ENCODE data around the gene MS4A15.

The MS4A15 gene

GRCh38 chr11:60777572-60777971 is 20.9 kb downstream of the MS4A15 start:
- no peak for DNase-seq (ENCODE audit: low spot score)

DNA sequence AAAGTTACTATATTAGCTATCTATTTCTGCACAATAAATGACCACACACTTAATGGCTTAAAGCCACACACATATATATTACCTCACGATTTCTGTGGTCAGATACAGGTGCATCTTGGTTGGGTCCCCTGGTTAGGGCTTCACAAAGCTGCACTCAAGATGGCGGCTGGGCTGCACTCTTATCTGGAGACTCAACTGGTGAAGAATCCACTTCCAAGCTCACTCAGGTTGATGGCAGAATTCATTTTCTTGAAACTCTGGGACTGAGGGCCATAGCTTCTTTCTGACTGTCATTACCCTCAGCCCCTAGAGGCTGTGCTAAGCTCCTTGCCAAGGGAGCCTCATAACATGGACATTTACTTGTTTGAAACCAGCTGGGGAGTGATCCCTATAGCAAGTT is 23.4 kb downstream of the MS4A15 start:
- DNase-seq (ENCODE audit: low spot score), result no peak

GRCh38 chr11:60780774-60781173 is 24.1 kb downstream of the MS4A15 start:
- no peak for DNase-seq (ENCODE audit: low spot score)

DNA sequence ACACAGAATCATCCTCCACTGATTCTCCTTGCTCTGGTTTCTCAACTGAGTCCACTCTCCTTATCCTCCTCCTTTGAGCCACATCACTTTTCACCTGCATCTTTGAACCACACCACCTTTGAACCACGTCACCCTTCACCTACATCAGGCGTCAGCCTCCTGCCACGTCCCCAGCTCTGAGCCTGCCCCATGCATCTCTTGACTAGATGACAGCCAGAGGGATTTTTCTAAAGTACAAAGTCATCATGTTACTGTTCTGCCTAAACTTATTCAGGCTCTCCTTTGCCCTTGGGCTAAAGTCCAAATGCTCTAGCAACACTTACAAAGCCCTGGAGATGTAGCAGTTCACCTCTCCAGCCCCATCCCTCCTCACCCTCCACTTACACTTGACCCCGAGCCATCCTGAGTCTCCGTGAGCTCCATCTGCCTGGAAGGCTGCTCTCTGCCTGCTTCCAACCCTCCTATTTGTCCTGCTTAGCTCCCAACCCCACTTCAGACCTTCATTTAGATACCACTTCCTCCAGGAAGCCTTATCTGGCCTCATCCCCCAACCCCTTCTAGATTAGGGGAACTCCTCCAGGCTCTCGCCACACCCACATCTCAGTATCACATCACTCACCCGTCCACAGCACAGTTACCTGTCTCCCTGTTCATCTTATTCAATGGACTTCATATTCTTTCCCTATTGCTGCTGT is 24.8 kb downstream of the MS4A15 start:
- DNase-seq (ENCODE audit: low spot score), result no peak

DNA sequence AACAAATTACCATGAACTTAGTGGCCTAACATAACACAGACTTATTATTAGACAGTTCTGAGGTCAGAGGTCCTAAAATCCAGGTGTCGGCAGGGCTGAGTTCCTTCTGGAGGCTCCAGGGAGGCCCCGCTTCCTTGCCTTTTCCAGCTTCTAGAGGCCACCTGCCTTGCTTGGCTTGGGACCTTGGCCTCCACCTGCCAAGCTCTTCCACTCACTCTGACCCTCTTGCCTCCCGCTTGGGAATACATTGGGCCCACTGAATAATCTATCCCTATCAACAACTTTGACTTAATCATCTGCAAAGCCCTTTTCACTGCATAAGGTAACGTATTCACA is 25.3 kb downstream of the MS4A15 start:
- DNase-seq (ENCODE audit: low spot score), result no peak

- DNase-seq (ENCODE audit: low spot score), result no peak
Measured at GRCh38 chr11:60782393-60783140, 25.9 kb downstream of the MS4A15 start.

GRCh38 chr11:60783141-60783484 is 26.4 kb downstream of the MS4A15 start:
- no peak for DNase-seq (ENCODE audit: low spot score)

DNA sequence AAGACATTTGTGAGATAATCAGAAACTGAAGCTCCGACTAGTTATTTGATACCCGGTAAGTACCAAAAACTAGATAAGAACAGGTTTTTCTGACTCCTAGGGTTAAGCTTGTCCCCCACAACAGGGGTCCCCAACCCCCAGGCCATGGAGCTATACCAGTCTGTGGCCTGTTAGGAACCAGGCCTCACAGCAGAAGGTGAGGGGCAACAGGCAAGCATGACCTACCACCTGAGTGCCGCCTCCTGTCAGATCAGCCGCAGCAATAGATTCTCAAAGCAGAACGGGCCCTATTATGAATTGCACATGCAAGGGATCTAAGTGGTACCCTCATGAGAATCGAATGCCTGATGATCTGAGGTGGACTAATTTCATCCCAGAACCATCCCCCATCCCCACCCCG is 27.2 kb downstream of the MS4A15 start:
- DNase-seq (ENCODE audit: low spot score), result no peak

DNA sequence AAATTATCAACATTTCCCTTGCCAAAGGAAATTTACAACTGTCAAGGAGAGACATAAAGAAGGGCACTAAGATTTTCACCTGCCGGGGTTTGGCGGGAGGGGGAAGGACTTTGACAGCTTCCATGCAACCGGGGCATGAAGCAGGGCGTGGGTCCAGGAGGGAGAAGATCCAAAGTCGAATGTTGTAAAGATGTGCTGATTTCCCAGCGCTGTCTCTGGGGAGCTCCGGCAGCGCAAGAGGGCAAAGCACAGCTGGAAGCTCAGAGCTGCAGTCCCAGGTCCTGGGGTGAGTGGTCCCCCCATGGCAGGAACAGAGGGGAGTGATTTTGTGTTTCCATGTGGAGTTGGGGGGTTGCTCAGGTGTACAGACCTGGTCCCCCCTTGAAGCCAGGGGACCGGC is 28.5 kb downstream of the MS4A15 start, which contains the start of gene MS4A10:
Gene MS4A10 (plus strand): TSS at position 198 of the 400 bp plus-strand sequence. CDS start 5,003 bp downstream, outside the sequence.
- DNase-seq (ENCODE audit: low spot score), result no peak

DNA sequence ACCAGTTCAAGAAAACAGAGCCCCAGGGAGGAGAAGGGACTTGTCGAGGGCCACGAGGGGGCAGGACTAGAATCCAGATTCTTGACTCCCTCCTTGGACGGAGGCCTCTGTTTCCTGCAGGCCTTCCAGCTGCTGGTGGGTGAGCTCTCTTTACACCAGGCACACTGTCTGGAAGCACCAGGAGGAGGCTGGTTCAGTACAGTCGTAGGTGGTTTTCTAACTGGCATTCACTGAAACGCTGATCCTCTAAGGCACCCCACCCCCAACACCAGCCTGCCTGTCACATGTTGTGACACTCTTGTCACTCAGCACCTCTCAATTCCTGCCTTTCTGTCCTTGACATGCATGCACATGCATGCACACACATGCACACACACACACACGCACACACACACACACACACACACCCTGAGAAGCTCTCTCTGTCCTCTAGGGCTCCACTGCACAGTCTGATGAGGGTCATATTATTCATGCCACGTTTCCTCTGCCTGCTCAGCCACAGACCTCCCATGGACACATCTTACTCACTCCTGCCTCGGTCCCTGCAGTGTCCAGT is 29.2 kb downstream of the MS4A15 start:
- DNase-seq (ENCODE audit: low spot score), result no peak

DNA sequence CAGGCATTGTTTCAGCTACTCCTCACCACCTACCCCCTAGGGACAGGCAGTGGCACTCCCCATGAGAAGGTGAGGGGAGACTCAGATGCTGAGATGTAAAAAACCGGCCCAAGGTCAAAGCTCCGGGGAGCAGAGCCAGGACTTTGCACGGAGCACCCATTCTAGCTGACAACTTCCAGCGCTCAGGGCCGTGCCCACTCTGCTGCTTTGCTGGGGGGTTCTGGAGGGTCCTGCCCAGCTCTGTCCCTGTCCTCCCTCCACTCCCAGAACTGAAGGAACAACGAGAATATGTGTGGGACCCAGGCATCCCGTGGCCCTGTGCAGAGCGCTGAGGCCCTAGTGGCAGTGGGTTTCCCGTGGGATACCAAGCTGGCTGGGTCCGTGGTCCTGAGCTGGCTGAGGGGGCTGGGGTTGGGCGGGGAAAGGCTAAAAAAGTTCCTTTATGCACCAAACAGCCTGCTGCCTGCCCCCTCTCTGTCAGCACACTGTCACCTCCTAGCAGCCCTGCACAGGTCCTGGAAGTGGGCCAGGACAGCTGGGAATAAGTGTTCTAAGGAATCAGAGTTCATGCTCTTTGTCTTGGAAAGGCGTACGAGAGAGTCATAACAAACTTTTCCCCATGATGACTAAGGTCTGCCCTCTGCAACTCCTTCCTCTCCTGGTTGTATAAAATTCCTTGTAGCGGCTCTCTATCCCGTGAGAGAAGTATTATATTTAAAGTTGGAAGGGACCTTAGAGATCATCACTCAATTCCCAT is 30.3 kb downstream of the MS4A15 start:
- DNase-seq (ENCODE audit: low spot score), result no peak

DNA sequence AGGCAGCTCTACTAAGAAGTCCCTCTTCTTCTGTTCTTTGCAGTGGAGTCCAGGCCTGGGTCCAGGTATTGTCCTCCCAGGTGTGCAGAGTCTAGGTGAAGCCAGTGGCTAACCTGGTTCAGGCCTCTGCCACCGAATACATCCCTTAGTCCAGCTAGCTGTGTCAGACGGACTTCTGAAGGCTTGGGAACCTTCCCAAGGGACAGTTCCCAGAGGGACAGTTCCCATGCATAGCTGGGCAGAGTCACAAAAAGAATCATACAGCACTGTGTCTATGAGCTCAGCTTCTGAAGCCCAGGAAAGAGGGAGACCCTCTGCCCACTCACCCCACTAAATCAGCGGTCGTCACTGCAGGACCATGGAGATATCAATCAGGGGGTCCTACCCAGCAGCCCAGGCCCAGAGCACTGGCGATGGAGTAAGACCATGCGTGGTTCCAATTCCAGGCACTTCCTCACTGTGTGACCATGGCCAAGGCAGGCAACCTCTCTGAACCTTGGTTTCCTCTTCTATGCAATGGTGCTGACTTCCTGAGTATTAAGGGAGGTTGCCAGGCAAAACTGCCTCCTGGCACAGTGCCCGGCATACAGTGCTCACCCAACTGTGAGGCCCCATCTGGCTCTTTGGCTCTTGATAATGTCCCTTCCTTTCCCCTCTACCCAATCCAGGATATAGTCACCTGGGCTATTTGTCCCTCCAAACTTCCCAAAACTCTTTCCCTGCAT is 31.9 kb downstream of the MS4A15 start:
- no peak for DNase-seq (ENCODE audit: low spot score)

- no peak for DNase-seq (ENCODE audit: low spot score)
Measured at GRCh38 chr11:60790726-60791125, 34.1 kb downstream of the MS4A15 start.

- no peak for DNase-seq (ENCODE audit: low spot score)
Measured at GRCh38 chr11:60791153-60791933, 34.7 kb downstream of the MS4A15 start.

GRCh38 chr11:60792521-60792920 is 35.9 kb downstream of the MS4A15 start:
- DNase-seq (ENCODE audit: low spot score), result no peak

DNA sequence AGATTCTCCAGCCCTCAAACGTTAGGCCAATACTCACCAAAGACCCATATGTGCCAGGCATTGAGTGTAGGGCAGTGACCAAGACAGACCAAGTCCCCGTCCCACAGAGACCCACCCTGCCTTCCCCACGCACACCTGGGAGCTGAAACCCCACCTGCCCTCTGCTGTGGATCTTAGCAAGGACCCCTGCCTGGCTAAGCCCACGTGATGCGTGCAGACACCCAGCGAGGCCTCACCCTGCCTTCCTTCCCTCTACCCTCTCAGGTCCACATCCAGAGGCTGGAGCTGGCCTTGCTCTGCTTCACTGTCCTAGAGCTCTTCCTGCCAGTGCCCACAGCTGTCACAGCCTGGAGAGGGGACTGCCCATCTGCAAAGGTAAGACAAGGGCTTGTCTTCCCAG is 38.6 kb downstream of the MS4A15 start:
- DNase-seq (ENCODE audit: low spot score), result no peak

GRCh38 chr11:60797846-60798630 is 41.4 kb downstream of the MS4A15 start:
- DNase-seq (ENCODE audit: low spot score), result no peak

GRCh38 chr11:60798631-60799030 is 42.0 kb downstream of the MS4A15 start:
- no peak for DNase-seq (ENCODE audit: low spot score)

DNA sequence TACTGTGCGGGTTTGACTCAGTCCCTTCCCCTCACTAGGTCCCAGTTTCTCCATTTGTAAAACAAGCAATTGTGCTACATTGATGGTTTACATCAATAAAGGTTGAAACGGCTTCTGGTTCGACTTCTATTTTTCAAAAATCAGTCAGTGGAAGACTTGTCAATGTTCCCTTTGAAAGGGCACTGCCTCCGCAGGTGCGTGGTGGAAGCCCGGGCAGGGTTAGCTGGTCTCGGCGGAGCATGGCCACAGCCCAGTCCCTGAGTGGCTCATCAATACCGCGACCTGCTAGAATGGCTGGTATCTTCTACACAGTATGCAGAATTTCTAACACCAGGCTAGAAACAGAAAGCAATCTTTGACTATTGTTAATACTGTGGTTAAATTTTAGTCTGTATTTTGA is 44.5 kb downstream of the MS4A15 start:
- DNase-seq (ENCODE audit: low spot score), result no peak

DNA sequence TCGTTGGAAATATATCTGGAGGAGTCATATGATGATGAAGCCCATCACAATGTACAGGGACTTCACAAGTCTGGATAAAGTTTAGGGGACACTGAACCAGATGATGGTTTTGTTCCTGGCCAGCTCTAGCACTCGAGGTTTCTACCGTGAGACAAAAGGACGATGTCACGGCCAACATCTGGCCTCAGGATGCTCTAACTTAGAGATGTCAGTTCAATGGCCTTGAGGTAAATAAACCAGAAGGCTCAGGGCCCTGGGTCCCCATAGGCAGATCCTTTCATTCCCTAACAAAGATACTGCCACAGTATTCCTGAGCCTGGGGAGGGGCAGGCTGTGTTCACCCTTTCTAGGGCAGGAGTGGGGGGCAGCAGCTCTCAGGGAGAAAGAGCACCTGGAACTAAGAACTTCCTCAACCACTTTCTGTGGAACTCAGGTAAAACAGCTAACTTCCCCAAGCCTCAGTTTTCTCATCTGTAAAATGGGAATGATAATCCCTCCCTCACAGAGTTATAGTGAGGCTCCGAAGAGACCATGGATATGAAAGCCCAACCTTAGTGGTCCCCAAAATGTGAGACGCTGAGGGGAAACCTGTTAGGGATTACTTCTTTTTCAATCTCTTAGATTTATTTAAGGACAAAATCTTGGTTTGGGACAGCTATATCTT is 46.7 kb downstream of the MS4A15 start:
- no peak for DNase-seq (ENCODE audit: low spot score)
